Daoy (cell line): ENCODE results near the gene SHLD1. TPM values are rescaled to one million over a fixed set of nuclear protein-coding genes. Genes with fewer than 3 reads are reported as not detected.
"Not testable (repeated sequence)": the region's sequence is repeated elsewhere in the genome, so short reads cannot be mapped to it uniquely, and the experiment has no call there.

Source experiments
- DNase-seq: peaks from one replicate; pipeline ENCODE4 v3.0.0-alpha.2; 2015; ENCODE audit warnings: low read depth
- total RNA-seq: library from RNA; depleted of rRNA; stranded (reverse); fragments of >200 nt; shearing (Covaris generic); gene quantifications from 2 replicates; pipeline ENCODE4 v1.2.3, GENCODE V29; 2014

Gene SHLD1
- total RNA-seq, 1 experiment from 2014 or later = 3.0 TPM

GRCh38 chr20:5781367-5781766 is 31.2 kb downstream of the SHLD1 start:
- DNase-seq = not testable (repeated sequence)

GRCh38 chr20:5781798-5782750 is 31.9 kb downstream of the SHLD1 start:
- DNase-seq = no peak

GRCh38 chr20:5784735-5785134 is 34.5 kb downstream of the SHLD1 start:
- DNase-seq = no peak

- DNase-seq = no peak
Measured at GRCh38 chr20:5785146-5785545, 34.9 kb downstream of the SHLD1 start.

- DNase-seq = no peak
Measured at GRCh38 chr20:5786930-5787795, 37.0 kb downstream of the SHLD1 start.

- no peak for DNase-seq
Measured at GRCh38 chr20:5787796-5788165, 37.6 kb downstream of the SHLD1 start.

- DNase-seq = peak; percentile 73
Measured at GRCh38 chr20:5788385-5788895, 38.2 kb downstream of the SHLD1 start.

GRCh38 chr20:5789827-5790226 is 39.6 kb downstream of the SHLD1 start:
- no peak for DNase-seq

GRCh38 chr20:5793916-5794315 is 43.7 kb downstream of the SHLD1 start:
- no peak for DNase-seq

GRCh38 chr20:5796331-5797040 is 46.3 kb downstream of the SHLD1 start:
- DNase-seq = no peak

GRCh38 chr20:5797165-5797564 is 47.0 kb downstream of the SHLD1 start:
- DNase-seq = no peak

GRCh38 chr20:5797843-5798462 is 47.8 kb downstream of the SHLD1 start:
- no peak for DNase-seq

GRCh38 chr20:5803754-5804303 is 53.6 kb downstream of the SHLD1 start:
- not testable (repeated sequence) for DNase-seq

- DNase-seq = no peak
Measured at GRCh38 chr20:5806457-5807263, 56.5 kb downstream of the SHLD1 start.

- no peak for DNase-seq
Measured at GRCh38 chr20:5807431-5807830, 57.2 kb downstream of the SHLD1 start.

- DNase-seq = no peak
Measured at GRCh38 chr20:5808901-5809300, 58.7 kb downstream of the SHLD1 start.

GRCh38 chr20:5809495-5809894 is 59.3 kb downstream of the SHLD1 start:
- no peak for DNase-seq

- no peak for DNase-seq
Measured at GRCh38 chr20:5810800-5811422, 60.7 kb downstream of the SHLD1 start.

GRCh38 chr20:5811746-5812145 is 61.5 kb downstream of the SHLD1 start:
- DNase-seq = no peak

- no peak for DNase-seq
Measured at GRCh38 chr20:5818346-5818681, 68.1 kb downstream of the SHLD1 start.
